Epithelial cell of proximal tubule (primary cell): ENCODE measurements around the gene KCNB1. TPM values are rescaled to one million over a fixed set of nuclear protein-coding genes. Genes with fewer than 3 reads are reported as not detected.

ENCODE experiments used
- DNase-seq: peaks from one replicate; pipeline ENCODE4 v3.0.0-alpha.2; 2011; ENCODE audit warnings: low read depth
- H3K4me3 ChIP-seq: 2 replicates; pipeline ENCODE4 v1.5.1; 2011; ENCODE audit warnings: low read depth, mild to moderate bottlenecking, low read length
- total RNA-seq: library from RNA; depleted of rRNA; stranded (reverse); fragments of >200 nt; gene quantifications from 2 replicates; pipeline ENCODE4 v1.2.3, GENCODE V29; 2015
- TF ChIP-seq, protein P1 (sequence below): conservative IDR thresholded peaks from 2 replicates; pipeline ENCODE4 v1.5.1; 2012; ENCODE audit warnings: low read depth, mild to moderate bottlenecking, low read length

KCNB1 gene
- total RNA-seq, 1 donor from 2014 or later, result not detected

DNA sequence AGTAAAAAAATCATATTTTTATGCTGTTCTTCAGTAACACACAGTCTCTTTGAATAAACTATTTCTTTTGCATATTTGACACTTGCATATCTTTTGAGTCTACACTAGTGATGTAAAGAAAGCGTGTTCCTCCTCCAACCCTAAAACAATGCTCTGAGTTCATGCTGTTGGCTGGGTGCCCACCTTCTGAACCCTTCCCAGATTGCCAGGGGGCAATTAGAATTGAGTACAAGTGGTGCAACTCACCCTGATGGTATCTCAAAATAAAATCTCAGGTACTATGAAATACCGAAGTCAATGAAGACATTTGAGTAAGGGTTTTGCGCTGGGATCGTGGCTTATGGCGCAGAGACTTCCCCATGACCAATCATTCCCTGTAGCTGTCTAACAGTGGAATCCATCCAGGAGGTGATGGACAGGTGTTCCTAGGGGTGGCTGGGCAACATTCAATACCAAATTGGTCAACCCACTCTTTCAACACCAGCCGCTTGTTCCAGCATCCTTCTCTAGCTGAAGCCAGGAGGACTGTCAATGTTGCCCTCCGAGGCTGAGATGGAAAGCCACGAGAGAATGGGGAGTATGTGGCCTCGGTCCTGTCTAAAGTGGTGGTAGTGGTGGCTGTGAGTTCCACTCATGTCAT lies 110.3 kb downstream of the KCNB1 start:
- no peak overlapping the region for H3K4me3 ChIP-seq
- no peak for DNase-seq
- TF ChIP-seq, protein P1, sequence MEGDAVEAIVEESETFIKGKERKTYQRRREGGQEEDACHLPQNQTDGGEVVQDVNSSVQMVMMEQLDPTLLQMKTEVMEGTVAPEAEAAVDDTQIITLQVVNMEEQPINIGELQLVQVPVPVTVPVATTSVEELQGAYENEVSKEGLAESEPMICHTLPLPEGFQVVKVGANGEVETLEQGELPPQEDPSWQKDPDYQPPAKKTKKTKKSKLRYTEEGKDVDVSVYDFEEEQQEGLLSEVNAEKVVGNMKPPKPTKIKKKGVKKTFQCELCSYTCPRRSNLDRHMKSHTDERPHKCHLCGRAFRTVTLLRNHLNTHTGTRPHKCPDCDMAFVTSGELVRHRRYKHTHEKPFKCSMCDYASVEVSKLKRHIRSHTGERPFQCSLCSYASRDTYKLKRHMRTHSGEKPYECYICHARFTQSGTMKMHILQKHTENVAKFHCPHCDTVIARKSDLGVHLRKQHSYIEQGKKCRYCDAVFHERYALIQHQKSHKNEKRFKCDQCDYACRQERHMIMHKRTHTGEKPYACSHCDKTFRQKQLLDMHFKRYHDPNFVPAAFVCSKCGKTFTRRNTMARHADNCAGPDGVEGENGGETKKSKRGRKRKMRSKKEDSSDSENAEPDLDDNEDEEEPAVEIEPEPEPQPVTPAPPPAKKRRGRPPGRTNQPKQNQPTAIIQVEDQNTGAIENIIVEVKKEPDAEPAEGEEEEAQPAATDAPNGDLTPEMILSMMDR, result no peak

- H3K4me3 ChIP-seq, result no peak overlapping the region
- TF ChIP-seq, protein P1, result no peak
- no peak for DNase-seq
These were observed 113.9 kb downstream of the KCNB1 start for GRCh38 chr20:49368596-49368995.

DNA sequence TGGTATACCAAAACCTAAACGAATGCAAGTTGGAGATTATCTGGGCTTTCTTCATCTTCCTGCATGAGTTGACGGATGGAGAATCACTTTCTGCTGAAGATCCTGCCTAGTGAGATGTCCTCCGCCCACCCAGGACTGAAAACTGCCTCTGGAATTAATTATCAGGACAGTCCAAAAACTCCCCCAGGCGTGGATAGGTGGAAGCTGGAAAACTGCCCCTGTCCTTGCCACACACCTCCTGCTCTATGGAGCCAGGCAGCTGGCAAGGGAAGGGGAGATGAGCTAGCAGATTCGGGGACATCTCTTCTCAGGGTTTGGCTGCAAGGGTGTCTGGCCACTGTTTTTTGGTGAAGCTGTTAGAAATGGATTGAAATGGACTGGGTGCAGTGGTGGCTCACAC lies 115.4 kb downstream of the KCNB1 start:
- DNase-seq, result no peak
- TF ChIP-seq, protein P1, result no peak
- H3K4me3 ChIP-seq, result no peak overlapping the region

DNA sequence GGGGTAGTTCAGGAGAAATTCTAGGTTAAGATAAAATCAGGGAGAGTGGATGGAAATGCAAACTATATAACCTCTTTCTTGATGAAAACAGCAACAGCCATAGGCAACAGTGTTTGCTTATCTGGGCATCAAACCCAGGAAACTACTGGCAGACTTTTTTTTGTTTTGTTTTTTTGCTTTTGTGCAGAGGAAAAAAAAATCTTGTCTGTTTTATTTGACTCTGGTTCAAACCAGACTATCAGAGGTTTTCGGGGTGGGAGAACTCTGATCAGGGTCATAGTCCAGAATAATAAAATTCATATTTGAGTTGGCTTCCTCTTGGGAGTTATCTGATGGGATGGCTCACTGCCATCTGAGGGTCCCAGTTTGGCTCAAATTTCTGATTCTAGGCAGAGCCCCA lies 115.8 kb downstream of the KCNB1 start:
- H3K4me3 ChIP-seq, result no peak overlapping the region
- no peak for DNase-seq
- TF ChIP-seq, protein P1, result no peak

GRCh38 chr20:49361862-49362660 lies 120.4 kb downstream of the KCNB1 start:
- DNase-seq, result no peak
- TF ChIP-seq, protein P1, result no peak
- H3K4me3 ChIP-seq, result no peak overlapping the region

DNA sequence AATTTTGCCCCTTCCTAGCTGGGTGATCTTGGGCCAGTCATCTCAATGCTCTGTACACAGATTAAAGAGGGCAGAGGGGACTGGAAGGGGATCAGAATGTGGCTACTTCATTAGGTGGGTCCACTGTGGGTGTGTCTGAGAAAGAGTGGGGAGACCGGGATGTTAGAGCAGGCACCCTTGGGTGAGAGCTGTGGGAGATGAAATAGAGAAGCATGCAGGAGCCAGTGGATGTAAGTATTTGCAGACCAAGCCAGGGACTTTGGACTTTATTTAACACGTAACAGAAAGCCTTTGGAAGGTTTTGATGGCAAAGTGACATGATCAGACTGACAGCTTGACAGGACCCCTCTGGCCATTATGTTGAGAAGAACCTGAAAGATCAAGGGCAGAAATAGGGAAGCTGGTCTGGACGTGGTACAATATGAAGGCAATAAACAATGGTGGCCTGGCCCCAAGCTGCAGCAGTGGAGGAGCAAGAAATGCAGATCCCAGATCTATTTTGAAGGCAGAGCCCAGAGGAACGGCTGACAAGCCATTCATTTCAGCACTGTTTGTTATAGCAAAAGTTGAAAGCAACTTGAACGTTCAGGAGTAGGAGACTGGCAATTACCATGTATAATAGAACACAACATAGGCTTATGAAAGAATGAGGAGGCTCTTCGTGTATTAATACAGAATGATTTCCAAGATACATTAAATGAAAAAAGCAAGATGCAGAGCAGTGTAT lies 122.1 kb downstream of the KCNB1 start:
- H3K4me3 ChIP-seq, result no peak overlapping the region
- DNase-seq, result no peak
- TF ChIP-seq, protein P1, result no peak
